ENCODE measurements around the gene KLHL26. TPM values are rescaled to one million over a fixed set of nuclear protein-coding genes. Genes with fewer than 3 reads are reported as not detected.

Gene KLHL26
- total and polyA plus RNA-seq, 2 of the 4 experiments (the other 2 are of a cell fraction): 2.2 to 4.7 TPM

- Histone ChIP-seq H4K91ac (ENCODE audit: insufficient read depth, low read depth, low read length) (no peak overlapping the region), H3K9me1 (ENCODE audit: insufficient read depth, low read length) (peaks cover 4% of the 10 kb centered on the region; the same call in 1 of the 2 replicates), H3K4me2 (ENCODE audit: low read depth, low read length) (no peak overlapping the region), H2BK15ac (ENCODE audit: low read depth, low read length) (no peak overlapping the region), H3K4me1 (ENCODE audit: control insufficient read depth, insufficient read depth, low read length) (peaks cover 1% of the 10 kb centered on the region; the same call in 1 of the 2 replicates), H2BK120ac (ENCODE audit: low read depth, low read length) (no peak overlapping the region), H3K27ac (ENCODE audit: insufficient read depth, low read length) (no peak overlapping the region), H3K36me3 (ENCODE audit: control insufficient read depth, insufficient read depth, low read length) (peaks cover 7% of the 10 kb centered on the region), H3K14ac (replicated peaks; ENCODE audit: low read depth, low read length) (no peak overlapping the region), H2BK20ac (ENCODE audit: low read depth, low read length) (no peak overlapping the region), H4K20me1 (ENCODE audit: insufficient read depth, low read length) (peaks cover 34% of the 10 kb centered on the region), H3K18ac (ENCODE audit: low read depth, low read length) (no peak overlapping the region), H2AK5ac (ENCODE audit: low read depth, low read length) (no peak overlapping the region), H2BK5ac (ENCODE audit: low read depth, low read length, poor library complexity, severe bottlenecking) (no peak overlapping the region), H3K23ac (ENCODE audit: low read depth, low read length) (no peak overlapping the region), H3K9me3 (ENCODE audit: control insufficient read depth, insufficient read depth, low read length) (no peaks in the 10 kb centered on the region), H4K8ac (ENCODE audit: low read depth in 2 of 2, low read length in 2 of 2) (no peak overlapping the region), H3K4ac (ENCODE audit: low read depth, low read length) (no peak overlapping the region), H2AK9ac (replicated peaks; ENCODE audit: low read depth, low read length, poor library complexity) (no peak overlapping the region), H4K5ac (ENCODE audit: low read depth, low read length) (no peak overlapping the region), H3K79me1 (ENCODE audit: low read depth in 1 of 2, low read length in 2 of 2) (peaks cover 0 to 11% of the 10 kb centered on the region in 2 experiments; a peak in 1 of 4 replicates), H3K9ac (ENCODE audit: low read depth, low read length) (no peak overlapping the region), H2AFZ (replicated peaks; ENCODE audit: low read length, poor library complexity) (no peak overlapping the region), H3K4me3 (ENCODE audit: insufficient read depth, low read depth, low read length) (no peak overlapping the region), H3K56ac (ENCODE audit: extremely low read depth, insufficient read depth, low read length) (no peak overlapping the region), H3K27me3 (ENCODE audit: control insufficient read depth, insufficient read depth, low read length) (no peaks in the 10 kb centered on the region)
- BruUV-seq (replicated peaks): no TSS peak
- no peak for DNase-seq
- intact Hi-C loops (cut with micrococcal nuclease): no loop called here
- ChIA-PET CTCF (interaction anchor here (0.7 kb wide), 1 partner anchor 11 kb away, joined by 7 read pairs; no protein-coding TSS in a partner anchor), POLR2A (ENCODE audit: unreplicated experiment) (interaction anchor here (0.6 kb wide), 1 partner anchor 178 kb away, joined by 3 read pairs; no protein-coding TSS in a partner anchor)
- in situ Hi-C loops (cut with MboI; ENCODE audit: low sequenced_read_pairs): no loop called here
- TF ChIP-seq MAFK (IDR thresholded peaks at IDR 0.05; ENCODE audit: low read depth, low read length) (no peak), POLR2A (IDR thresholded peaks at IDR 0.05; ENCODE audit: low read depth, low read length) (no peak), USF2 (IDR thresholded peaks at IDR 0.05; ENCODE audit: low read depth, low read length) (no peak), FOS (IDR thresholded peaks at IDR 0.05; ENCODE audit: low read depth, low read length) (no peak), CEBPB (IDR thresholded peaks at IDR 0.05; ENCODE audit: low read depth, low read length) (no peak), CHD1 (IDR thresholded peaks at IDR 0.05; ENCODE audit: low read depth, low read length) (no peak), NFE2L2 (IDR thresholded peaks at IDR 0.05; ENCODE audit: low read depth, low read length) (no peak), RCOR1 (IDR thresholded peaks at IDR 0.05; ENCODE audit: insufficient replicate concordance, low read length) (no peak), RFX5 (IDR thresholded peaks at IDR 0.05; ENCODE audit: low read depth, low read length) (no peak), CTCF (conservative IDR thresholded peaks at IDR 0.05; ENCODE audit: low read depth, low read length) (no peak), SMC3 (IDR thresholded peaks at IDR 0.05; ENCODE audit: low read depth, low read length) (no peak), MAZ (IDR thresholded peaks at IDR 0.05; ENCODE audit: borderline replicate concordance, low read depth, low read length) (no peak), BHLHE40 (IDR thresholded peaks at IDR 0.05; ENCODE audit: low read depth, low read length) (no peak), MXI1 (IDR thresholded peaks at IDR 0.05; ENCODE audit: borderline replicate concordance, low read depth, low read length) (no peak), ELK1 (IDR thresholded peaks at IDR 0.05; ENCODE audit: borderline replicate concordance, low read depth, low read length) (no peak), RAD21 (IDR thresholded peaks at IDR 0.05; ENCODE audit: low read length) (no peak)
- dilution Hi-C loops (cut with HindIII; ENCODE audit: low sequenced_read_pairs, unreplicated experiment): no loop called here
- WGBS, 2 experiments (ENCODE audit: extremely low coverage in 2 of 2, insufficient read length in 1 of 2): 90% methylated on average over 3 of the region's 5 CpGs; no CpG with 5 or more reads in 1 of the 2 experiments
- ATAC-seq (ENCODE audit: low read depth): no peak
Observed at GRCh38 chr19:18718015-18718526, 81.2 kb downstream of the KLHL26 start.

Data from IMR-90 (cell line).